HG03565 (cell line): Measurements from ENCODE around the gene CLCN2.
A peak's percentile ranks its signal among the peaks of the same experiment; 100 is the strongest.
"Not testable (repeated sequence)": the region's sequence is repeated elsewhere in the genome, so short reads cannot be mapped to it uniquely, and the experiment has no call there.

ENCODE experiments used
- ATAC-seq: cut with Tn5 transposase; IDR thresholded peaks from one replicate; pipeline ENCODE4 v1.9.1; 2021; ENCODE audit warnings: mild to moderate bottlenecking, moderate library complexity; ENCODE audit not compliant: unreplicated experiment

The CLCN2 gene

DNA sequence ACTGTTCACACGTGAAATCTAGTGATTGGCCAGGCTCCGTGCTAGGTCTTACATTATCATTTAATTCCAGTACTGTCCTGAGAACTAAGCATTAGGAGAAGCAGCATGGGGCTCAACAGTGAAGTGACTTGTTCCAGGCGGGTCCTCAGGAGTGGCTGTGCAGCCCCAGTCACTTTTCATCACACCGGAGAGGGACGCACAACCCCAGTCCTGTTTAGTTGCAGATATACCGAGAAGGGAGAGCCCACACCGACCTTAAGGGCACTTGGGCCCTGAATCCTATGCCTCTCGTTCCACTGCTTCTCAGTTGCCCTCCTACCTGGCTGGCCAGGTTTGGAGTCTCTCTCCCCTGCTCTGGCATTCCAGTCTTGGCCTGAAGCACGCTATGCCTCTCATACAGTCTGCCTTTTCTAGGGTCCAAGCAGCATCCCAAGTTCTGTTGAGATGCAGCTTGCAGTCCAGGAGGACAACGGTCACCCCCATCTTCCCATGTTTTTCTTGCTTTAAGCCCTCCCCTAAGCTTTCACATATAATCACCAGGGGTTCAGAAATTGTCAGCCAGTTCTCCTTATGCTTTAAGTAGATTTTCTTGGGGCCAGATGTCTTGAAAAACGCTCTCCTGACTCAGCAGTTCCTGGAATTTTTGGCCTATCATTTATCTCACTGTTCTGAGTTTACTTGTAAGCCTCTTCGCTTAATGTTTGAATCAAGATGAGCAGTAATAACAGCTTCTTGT, 13.9 kb downstream of the CLCN2 start:
- ATAC-seq: no peak

DNA sequence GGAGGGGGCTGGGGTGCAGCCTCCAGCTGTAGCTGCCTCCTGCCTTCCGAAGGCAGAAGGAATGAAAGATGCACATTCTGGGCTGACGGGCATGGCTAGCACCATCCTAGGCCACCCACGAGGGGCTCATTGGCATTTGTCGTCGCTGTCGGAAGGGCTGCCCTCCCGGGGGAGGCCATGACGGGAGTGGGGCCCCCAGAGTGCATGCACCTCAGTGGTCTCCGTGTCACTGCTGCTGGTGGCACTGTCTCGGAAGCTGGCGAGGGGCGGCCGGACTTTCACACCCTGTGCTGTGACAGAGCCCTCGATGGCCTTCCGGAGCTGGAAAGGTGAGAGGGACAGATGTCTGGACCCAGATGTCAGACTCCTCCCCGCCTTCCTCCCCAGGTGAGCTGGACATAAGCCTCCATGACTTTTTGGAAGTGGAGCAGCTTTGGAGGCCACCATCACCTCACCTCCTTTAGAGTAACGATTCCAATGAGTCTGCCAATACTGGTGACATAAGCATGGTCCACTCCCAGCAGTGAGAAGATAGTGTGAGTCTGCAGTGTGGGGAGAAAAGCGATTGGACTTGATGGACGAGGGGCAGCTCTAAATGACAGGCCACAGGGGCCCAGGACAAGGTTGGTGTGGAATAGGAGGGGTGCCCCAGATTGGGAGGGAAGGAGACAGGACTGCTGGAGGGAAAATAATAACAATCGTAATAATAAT, 14.8 kb downstream of the CLCN2 start:
- ATAC-seq: no peak

DNA sequence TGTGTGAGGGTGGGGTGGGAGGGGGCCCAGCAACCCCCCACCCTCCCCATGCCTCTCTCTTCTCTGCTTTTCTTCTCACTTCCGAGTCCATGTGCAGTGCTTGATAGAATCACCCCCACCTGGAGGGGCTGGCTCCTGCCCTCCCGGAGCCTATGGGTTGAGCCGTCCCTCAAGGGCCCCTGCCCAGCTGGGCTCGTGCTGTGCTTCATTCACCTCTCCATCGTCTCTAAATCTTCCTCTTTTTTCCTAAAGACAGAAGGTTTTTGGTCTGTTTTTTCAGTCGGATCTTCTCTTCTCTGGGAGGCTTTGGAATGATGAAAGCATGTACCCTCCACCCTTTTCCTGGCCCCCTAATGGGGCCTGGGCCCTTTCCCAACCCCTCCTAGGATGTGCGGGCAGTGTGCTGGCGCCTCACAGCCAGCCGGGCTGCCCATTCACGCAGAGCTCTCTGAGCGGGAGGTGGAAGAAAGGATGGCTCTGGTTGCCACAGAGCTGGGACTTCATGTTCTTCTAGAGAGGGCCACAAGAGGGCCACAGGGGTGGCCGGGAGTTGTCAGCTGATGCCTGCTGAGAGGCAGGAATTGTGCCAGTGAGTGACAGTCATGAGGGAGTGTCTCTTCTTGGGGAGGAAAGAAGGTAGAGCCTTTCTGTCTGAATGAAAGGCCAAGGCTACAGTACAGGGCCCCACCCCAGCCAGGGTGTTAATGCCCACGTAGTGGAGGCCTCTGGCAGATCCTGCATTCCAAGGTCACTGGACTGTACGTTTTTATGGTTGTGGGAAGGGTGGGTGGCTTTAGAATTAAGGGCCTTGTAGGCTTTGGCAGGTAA, 15.9 kb downstream of the CLCN2 start:
- no peak for ATAC-seq

DNA sequence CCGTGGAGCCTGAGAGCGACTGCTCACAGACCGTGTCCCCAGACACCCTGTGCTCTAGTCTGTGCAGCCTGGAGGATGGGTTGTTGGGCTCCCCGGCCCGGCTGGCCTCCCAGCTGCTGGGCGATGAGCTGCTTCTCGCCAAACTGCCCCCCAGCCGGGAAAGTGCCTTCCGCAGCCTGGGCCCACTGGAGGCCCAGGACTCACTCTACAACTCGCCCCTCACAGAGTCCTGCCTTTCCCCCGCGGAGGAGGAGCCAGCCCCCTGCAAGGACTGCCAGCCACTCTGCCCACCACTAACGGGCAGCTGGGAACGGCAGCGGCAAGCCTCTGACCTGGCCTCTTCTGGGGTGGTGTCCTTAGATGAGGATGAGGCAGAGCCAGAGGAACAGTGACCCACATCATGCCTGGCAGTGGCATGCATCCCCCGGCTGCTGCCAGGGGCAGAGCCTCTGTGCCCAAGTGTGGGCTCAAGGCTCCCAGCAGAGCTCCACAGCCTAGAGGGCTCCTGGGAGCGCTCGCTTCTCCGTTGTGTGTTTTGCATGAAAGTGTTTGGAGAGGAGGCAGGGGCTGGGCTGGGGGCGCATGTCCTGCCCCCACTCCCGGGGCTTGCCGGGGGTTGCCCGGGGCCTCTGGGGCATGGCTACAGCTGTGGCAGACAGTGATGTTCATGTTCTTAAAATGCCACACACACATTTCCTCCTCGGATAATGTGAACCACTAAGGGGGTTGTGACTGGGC, 16.7 kb downstream of the CLCN2 start:
- ATAC-seq: no peak

DNA sequence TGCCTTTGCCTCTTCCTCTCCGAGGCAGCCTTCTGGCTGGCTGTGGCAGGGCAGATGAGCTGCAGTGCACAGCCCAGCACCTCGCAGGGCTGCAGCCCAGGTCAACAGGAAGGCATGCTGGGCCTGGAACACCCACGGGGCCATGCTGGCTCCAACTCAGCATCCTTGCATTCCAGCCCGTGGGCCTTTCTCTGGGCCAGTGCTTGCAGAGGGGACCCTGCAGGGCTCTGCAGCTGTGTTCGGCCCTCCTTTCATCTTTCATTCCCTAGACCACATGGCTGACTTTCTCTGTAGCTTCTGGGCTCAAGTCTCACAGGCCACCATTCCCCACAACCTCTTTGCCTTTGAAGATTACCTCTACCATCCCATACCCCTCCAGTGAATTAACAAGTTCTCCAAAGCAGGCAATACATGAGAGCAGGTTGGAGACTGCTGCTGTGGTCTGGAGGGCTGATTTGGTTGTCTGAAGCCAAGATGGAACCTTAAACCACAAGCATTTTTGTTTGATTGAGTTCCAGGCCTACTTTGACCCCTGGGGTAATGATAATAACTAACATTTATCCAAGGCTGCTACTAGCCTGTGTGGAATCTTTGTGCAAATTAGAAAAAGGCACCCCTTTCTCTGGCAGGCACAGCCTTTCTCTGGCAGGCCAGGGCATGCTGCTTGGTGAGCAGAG, 18.1 kb downstream of the CLCN2 start:
- ATAC-seq: no peak

DNA sequence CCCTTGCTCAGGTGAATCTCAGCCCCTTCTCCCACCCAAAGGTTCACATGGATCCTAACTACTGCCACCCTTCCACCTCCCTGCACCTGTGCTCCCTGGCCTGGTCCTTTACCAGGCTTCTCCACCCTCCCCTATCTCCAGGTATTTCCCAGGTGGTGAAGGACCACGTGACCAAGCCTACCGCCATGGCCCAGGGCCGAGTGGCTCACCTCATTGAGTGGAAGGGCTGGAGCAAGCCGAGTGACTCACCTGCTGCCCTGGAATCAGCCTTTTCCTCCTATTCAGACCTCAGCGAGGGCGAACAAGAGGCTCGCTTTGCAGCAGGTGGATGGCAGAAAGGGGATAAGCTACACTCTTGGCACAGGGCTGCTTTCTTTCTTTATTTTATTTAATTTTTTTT, 19.5 kb downstream of the CLCN2 start:
- ATAC-seq: no peak

DNA sequence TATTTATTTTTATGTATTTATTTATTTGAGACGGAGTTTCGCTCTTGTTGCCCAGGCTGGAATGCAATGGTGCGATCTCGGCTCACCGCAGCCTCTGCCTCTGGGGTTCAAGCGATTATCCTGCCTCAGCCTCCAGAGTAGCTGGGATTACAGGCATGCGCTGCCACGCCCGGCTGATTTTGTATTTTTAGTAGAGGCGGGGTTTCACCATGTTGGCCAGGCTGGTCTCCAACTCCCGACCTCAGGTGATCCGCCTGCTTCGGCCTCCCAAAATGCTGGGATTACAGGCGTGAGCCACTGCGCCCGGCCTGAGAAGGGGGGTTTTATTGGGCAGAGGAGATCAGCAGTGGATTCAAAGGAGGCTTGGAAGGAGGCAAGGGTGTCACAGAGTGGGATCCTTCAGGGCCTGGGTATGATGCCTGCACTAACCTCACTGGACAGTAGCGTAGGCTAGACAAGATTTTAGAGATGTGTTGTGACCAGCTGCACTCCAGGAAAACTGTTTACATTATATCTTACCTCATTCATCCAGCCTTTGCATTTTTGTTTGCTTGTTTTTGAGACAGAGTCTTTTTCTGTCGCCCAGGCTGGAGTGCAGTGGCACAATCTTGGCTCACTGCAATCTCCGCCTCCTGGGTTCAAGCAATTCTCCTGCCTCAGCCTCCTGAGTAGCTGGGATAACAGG, 21.8 kb downstream of the CLCN2 start:
- ATAC-seq: not testable (repeated sequence)

DNA sequence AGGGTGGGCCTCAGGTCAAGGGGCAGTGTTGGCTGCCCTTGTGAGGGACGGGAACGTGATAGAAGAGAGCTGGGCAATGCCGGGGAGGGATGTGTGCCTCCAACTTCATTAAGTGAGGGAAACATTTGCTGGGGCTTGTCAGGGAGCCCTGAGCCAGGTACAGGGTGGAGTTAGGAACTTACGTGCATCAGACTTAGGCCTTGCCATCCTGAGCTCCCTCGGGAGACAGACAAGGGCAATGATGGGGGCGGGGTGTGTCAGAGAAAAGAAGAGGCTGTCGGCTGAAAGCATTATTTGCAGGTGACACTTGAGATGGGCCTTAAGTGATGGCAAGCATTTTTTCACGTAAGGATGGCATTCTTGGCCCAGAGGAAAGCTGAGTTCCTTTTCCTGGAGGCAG, 22.4 kb downstream of the CLCN2 start:
- ATAC-seq: no peak

DNA sequence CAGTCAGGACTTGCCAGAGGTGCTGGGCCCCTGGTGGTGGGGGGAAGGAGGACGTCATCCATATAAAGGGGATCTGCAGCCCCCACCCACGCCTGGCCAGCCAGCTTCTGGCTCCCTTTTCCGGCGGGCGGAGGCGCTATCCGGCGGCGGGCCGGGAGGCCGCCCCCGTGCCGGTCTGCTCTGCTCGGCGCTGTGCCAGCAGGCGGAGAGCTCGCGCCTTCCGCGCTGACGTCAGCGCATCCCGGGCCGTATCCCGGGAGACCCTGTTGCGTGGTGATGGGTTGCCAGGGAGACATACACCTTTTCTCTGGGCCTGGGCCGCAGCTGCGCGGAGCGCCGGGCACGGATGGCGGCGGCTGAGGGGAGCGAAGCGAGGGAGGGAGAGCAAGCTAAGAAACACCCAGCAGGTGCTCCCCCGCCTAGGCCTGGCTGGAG, 22.9 kb downstream of the CLCN2 start:
- no peak for ATAC-seq

DNA sequence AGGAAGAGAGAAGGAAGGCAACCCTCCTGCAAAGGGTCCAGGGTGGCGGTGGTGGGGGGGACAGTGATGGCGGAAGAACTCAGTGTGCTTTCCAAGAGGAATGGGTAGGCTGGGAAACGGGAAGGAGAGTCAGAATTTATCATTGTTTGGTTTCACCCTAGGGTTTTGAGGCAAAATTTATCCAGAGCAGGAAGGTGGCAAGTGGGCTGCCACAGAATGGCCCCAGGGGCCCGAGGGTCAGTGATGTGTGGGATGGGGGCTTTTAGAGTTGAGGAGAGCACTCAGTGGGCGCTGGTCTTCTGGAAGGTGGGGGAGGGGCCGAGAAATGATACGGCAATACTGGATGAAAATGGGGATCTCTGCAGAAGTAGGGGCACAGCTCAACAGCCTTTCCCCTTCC, 23.4 kb downstream of the CLCN2 start:
- ATAC-seq: no peak

DNA sequence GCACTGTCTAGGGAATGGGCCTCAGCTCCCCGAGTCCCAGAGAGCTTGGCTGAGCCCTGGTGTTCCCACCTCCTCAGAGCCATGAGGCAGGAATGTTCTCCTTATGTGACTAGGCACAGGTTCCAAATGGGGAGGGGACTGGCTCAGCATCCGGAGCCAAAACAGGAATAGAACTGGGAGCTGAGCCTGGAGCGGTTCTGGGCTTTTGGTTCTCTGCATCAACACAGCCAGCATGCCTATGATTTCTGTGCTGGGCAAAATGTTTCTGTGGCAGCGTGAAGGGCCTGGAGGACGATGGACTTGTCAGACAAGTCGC, 24.0 kb downstream of the CLCN2 start, which contains the start of gene FAM131A:
TSS of gene FAM131A (plus strand) at position 202 of the 316 bp plus-strand sequence. CDS start at position 233, 31 bp downstream.
- ATAC-seq: no peak

DNA sequence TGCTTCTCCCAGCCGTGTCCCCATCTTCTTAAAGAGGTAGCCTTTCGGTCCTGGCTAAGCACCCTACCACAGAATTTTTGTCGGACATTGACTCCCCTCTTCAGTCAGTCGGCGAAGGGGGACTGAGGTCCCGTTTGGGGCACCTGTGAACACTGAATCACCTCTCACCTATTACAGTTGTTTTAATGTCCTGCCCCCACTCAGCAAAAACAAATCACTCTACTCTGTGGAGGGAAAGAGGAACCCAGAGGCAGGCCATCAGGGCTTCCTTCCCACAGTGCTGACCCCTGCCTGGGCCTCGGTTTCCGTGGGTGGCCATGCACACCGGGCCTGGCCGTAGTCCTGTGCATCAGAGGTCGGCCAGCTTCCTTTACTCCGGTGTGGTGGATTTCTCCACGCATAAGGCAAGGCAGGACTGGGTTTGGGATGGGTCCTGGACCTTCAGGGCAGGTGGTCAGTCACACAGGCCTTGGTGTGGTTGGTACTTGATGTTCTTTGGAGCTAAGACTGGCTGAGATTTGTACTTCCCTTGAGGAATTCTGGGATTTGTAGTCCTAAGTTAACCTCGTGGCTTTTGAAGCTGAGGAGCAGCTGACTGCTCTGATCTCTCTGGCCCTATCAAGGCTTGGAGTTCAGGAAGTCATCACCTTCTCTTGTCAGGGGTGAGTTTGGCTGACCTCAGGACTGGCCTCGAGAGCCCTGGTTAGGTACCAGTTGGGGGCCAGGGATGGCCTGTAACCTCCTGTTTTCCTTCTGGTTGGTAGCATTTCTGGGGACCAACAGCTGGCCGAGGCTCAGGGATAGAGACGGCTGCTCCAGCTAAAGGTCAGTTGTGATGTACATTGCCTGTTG, 24.6 kb downstream of the CLCN2 start:
- ATAC-seq: no peak

DNA sequence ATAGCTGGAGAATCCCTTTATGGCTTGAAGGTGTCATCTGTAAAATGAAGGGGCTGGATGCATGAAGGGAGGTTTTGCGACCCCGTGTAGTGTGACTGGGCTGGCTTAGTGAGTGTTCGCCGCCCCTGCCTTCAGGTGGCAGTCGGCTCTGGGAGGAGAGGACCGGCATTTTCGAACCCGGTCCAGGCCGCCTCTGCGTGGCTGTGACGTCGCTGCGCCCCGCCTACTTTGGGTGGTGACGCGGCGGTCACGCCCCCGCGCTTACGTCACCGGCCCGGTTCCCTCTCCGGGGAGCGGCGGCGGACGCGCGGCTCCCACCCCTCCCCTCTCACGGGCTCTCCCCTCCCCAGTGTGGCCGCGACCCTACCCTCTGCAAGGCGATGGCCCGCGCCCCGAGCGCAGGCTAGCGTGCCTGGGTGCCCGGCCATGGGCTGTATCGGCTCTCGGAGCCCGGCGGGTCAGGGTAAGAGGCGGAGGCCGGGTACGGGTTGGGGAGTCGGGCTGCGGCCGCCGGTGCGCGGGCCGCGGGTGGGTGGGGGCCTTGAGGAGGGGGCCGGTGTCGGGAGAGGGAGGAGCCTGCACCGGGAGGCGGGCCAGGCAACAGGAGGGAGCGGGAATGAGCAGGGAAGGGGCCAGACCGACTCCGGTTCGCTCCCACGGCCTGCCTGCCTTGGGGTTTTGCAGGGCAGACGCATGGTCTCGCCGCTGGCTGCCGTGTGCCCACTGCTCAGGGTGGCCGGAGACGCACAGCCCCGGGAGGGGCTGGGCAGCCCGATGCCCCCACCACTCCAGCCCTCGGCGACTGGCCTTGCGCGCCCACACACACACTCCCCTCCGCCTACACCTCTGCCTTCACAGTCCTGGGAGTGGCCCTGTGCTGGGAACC, 25.5 kb downstream of the CLCN2 start:
- ATAC-seq: peak; percentile 57

DNA sequence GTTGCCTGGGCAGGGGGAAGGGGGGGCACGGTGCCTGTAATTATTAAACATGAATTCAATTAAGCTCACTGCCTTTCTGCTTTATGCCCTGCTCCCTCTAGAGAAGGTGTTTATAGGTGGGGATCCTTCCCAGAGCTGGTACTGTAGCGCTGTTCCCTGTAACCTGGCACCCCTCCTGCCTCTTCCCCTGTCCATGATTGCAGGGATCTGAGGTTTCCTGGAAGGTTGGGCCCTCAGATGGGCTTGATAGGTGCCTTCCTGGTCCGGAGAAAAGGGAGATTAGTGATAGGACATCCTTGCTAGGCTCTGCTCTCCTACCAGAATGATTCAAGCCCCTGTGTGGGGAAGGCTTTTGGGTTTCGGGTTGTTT, 26.1 kb downstream of the CLCN2 start:
- ATAC-seq: no peak

DNA sequence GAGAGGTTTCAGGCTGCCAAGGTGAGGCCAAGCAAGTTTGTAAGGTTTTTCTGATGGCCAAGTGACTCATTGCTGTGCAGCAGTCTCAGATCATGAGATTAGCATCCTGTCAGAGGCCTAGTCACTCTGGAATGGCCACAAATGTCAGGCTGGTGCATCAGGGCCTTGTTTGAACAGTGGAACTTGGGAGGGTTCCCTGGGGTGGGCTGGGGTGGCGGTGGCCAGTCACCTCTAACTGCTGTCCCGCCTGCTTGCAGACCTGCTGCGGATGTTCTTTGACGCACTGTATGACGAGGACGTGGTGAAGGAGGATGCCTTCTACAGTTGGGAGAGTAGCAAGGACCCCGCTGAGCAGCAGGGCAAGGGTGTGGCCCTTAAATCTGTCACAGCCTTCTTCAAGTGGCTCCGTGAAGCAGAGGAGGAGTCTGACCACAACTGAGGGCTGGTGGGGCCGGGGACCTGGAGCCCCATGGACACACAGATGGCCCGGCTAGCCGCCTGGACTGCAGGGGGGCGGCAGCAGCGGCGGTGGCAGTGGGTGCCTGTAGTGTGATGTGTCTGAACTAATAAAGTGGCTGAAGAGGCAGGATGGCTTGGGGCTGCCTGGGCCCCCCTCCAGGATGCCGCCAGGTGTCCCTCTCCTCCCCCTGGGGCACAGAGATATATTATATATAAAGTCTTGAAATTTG, 26.8 kb downstream of the CLCN2 start:
- ATAC-seq: no peak

DNA sequence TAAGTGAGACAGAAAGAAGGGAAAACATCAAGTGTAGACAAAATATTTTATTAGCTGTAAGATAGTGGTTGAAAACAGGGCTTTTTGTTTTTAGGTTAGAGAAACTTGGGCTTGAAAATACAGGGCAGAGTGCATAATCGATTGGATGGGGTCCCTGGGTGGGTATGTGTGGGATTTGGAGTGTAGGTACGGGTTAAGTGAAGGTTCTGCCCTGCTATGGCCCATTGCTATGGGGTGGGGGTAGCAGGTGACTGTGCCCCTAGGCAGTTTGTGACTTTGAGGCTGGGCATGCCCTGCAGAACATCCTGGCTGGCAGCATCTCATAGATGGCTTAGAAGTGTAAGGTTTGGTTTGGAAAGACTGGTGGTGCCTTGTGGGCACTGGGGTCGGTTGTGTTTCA, 27.7 kb downstream of the CLCN2 start:
- no peak for ATAC-seq

DNA sequence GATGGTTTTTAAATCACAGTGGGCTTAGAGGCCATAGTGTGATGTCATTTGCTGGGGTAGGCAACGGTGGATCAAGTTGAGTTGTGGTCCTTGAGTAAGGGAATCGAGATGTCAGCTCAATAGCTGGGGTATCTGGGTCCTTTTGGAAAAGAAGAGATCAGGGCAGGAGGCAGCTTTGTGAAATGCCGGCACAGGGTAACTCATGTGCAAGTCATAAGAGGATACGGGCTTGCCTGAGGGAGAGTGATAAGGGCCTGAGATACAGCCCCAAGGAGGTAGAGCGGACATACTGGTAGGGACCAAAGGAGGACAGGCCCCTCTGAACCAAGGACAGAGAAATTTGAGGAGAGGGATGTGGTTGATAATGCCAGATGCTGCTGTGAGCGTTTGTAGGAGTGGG, 28.2 kb downstream of the CLCN2 start:
- no peak for ATAC-seq
